C4-2B (cell line): ENCODE data around the gene CP.

ENCODE experiments used
- CTCF ChIP-seq: fragments of 450-650 bp; conservative IDR thresholded peaks from 2 replicates; pipeline ENCODE4 v1.5.1; 2017; ENCODE audit warnings: mild to moderate bottlenecking
- ZFX ChIP-seq: fragments of 450-650 bp; IDR thresholded peaks from 2 replicates; pipeline ENCODE4 v1.6.1; 2017

GRCh38 chr3:149186721-149187120, 34.9 kb downstream of the CP start:
- TF ChIP-seq CTCF (no peak), ZFX (no peak)
